Measurements from ENCODE around the gene KIF25.

DNA sequence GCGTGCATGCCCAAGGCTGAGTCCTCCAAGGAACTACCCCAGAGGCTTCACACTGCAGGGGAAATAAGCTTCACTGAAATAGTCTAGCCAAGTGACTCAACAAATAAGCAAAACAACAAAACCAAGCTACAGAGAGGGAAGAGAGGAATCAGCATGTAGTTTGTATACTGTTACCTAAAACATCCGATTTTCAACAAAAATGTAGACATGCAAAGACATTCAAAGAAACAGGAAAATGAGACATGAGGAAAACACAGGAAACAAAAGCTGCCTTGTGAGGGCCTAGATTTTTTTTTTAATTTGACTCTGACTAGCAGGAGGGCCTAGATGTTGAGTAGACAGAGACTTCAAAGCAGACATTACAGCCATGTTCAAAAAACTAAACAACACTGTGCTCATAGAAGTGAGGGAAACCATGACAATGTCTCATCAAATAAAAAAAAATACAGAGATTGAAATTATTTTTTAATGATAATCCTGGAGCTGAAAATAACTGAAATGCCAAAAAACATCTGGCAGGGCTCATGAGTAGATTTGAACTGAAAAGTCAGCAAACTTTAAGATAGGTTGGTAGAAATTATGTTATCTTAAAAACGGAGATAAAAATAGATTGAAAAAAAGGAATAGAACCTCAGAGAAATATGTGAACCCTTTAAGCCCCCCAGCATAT, 16.4 kb upstream of the KIF25 start:
- TF ChIP-seq, protein P1, sequence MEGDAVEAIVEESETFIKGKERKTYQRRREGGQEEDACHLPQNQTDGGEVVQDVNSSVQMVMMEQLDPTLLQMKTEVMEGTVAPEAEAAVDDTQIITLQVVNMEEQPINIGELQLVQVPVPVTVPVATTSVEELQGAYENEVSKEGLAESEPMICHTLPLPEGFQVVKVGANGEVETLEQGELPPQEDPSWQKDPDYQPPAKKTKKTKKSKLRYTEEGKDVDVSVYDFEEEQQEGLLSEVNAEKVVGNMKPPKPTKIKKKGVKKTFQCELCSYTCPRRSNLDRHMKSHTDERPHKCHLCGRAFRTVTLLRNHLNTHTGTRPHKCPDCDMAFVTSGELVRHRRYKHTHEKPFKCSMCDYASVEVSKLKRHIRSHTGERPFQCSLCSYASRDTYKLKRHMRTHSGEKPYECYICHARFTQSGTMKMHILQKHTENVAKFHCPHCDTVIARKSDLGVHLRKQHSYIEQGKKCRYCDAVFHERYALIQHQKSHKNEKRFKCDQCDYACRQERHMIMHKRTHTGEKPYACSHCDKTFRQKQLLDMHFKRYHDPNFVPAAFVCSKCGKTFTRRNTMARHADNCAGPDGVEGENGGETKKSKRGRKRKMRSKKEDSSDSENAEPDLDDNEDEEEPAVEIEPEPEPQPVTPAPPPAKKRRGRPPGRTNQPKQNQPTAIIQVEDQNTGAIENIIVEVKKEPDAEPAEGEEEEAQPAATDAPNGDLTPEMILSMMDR (IDR thresholded peaks at IDR 0.05), result no peak
- TF ChIP-seq EP300 (IDR thresholded peaks at IDR 0.05), result no peak

All from ovary (tissue), 3 donors.